PC-9 (cell line): ENCODE results near the gene PIP5K1B.

Experiments used
- EZH2 ChIP-seq: fragments of 200-600 bp; sonication (generic); IDR thresholded peaks from 2 replicates; pipeline ENCODE4 v1.8.0; 2017; ENCODE audit warnings: antibody characterized with exemption, low read depth
- TF ChIP-seq, protein P1 (sequence below): fragments of 200-600 bp; sonication (generic); conservative IDR thresholded peaks from 2 replicates; pipeline ENCODE4 v1.6.1; 2017; ENCODE audit warnings: mixed run types, antibody characterized with exemption, mild to moderate bottlenecking, moderate library complexity

DNA sequence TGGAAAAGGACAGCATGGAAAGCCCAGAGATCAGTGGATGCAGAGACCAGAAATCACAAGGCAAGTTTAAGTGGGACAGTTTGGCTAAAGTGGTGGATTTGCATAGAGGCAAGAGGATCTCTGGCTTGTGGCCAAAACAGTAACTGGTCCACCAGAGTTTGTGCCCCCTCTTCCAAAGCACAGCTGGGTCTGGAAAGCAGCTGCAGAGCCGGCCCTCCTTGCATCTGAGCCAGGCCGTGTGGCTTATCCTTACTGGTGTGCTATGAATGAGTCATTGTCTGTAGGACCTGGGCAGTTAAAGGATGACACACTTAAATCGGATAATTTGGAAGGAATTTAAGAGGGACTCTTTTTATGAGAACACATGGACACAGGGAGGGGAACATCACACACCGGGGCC is 146.6 kb downstream of the PIP5K1B start:
- TF ChIP-seq EZH2, result no peak
- TF ChIP-seq, protein P1, sequence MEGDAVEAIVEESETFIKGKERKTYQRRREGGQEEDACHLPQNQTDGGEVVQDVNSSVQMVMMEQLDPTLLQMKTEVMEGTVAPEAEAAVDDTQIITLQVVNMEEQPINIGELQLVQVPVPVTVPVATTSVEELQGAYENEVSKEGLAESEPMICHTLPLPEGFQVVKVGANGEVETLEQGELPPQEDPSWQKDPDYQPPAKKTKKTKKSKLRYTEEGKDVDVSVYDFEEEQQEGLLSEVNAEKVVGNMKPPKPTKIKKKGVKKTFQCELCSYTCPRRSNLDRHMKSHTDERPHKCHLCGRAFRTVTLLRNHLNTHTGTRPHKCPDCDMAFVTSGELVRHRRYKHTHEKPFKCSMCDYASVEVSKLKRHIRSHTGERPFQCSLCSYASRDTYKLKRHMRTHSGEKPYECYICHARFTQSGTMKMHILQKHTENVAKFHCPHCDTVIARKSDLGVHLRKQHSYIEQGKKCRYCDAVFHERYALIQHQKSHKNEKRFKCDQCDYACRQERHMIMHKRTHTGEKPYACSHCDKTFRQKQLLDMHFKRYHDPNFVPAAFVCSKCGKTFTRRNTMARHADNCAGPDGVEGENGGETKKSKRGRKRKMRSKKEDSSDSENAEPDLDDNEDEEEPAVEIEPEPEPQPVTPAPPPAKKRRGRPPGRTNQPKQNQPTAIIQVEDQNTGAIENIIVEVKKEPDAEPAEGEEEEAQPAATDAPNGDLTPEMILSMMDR, result no peak
